ENCODE data around the gene PAX7.

The PAX7 gene

GRCh38 chr1:18641005-18641941 is 10.6 kb downstream of the PAX7 start:
- no peak for DNase-seq (ENCODE audit: low spot score)

- no peak for DNase-seq (ENCODE audit: low spot score)
Observed at GRCh38 chr1:18642278-18643095, 11.8 kb downstream of the PAX7 start.

DNA sequence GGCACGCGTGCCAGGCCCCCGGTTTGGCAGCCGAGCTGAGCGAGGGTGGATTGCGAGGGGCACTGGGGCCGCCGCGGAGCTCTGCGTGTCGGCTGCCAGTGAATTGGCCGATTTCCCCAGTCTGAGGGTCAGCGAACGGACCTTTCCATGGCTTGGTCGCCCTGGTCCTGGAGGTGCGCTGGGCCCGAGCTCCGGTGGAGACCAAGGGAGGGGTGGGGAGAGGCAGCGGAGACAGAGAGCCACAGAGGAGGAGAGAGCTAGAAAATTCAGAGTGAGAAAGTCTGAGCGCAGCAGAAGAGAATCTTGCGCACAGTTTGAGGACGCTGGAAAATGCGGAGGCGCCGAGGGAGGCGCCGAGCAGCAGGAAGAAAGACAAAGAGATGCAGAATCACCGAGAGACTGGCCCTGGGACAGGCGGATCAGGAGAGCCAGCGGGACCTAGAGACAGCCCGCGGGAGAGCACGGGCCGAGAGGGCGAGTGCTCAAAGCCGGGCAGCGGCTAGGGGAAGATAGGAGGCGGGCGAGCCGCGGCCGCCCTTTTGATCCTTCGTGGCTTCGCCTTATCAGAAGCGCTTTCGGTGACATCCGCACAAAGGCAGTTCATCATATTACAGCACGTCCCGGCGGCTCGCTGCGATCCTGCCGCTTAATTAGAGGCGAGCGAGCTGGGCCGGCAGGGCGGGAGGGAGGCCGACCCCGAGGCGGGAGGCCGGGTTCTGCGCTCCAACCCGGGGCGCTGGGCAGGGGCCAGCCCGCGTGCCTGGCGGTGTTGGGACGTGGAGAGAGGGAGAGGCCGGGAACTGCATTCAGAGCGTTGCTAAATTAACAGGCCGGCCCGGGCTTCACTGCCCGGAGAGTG is 12.7 kb downstream of the PAX7 start:
- no peak for DNase-seq (ENCODE audit: low spot score)

DNA sequence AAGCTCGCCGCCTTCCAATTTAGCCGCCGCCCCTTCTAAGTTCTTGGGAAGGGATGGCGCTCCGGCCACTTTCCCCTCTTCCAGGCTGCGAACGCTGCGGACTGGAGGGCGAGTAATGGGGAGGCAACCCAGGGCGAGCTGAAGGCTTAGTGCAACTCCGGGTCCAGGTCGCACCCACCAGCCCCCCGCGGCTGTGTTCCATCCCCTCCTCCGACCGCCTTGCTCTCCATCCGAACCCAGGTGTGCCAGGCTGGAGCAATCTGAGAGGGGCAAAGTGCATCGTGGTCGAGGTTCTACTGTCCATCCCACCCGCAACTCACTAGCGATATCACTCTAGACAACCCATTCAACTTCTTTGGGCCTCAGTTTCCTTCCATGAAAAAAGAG is 13.4 kb downstream of the PAX7 start:
- DNase-seq (ENCODE audit: low spot score), result no peak

GRCh38 chr1:18644446-18644845 is 13.8 kb downstream of the PAX7 start:
- DNase-seq (ENCODE audit: low spot score), result no peak

GRCh38 chr1:18644973-18645746 is 14.5 kb downstream of the PAX7 start:
- DNase-seq (ENCODE audit: low spot score), result no peak

GRCh38 chr1:18645747-18646090 is 15.1 kb downstream of the PAX7 start:
- DNase-seq (ENCODE audit: low spot score), result no peak

DNA sequence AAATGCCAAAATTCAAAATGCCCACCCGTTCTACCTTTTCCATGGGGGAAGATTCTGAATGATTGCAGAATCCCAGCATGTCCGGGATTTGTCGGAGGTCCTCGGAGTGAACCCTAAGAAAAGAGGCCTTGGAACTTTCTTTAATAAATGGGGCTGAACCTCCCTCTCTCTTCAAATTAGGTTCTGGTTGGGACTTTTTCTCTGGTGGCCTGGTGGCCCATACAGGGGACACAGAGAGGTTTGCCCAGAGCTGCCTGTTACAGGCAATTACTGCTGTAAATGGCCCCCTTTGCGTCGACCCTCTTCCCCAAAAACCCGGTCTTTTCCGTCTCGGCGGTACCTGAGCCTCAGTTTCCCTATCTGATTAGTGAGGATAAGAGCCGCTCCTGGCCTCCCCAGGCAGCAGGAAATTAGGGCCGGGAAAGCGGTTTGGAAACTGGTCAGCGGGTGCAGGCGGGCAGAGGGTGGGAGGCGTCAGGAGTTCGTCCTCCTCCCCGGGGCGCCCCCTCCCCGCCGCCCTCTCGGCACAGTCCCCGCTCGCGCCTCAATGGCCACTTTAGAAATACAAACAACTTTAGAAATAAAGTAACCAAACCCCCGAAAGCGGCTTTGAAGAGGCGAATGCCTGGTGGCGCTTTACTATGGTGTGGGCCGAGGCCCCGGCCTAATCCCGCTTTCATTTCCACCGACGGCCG is 15.6 kb downstream of the PAX7 start:
- no peak for DNase-seq (ENCODE audit: low spot score)

DNA sequence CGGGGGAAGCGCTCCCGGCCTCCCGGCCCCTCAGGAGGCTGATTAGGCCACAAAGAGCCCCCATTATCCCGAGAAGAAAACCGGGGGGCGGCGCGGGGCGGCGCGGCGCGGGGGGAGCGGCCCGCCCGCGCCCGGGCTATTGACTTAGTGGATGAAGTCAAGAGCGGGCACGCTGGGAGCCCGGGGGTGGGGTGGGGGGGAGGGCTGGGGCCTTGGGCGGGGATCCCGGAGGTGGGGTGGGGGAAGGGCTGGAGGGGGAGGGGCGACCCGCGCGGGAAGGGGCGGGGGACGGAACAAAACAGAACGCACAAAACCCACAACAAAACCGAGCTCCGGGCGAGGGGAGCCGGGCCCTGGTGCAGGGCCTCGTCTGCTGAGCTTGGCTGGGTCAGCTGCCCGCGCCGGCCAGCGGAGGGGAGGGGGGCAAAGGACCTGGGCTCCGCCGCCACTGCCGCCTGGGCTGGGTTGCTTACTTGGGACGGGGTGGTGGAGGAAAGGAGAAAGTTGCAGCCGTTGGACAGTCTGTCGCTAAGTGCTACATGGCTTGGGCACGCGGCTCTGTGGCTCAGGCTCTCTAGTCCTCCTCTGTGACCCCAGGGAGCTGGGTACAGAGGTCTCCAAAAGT is 16.3 kb downstream of the PAX7 start:
- no peak for DNase-seq (ENCODE audit: low spot score)

GRCh38 chr1:18647681-18648214 is 17.1 kb downstream of the PAX7 start:
- no peak for DNase-seq (ENCODE audit: low spot score)

GRCh38 chr1:18649693-18650370 is 19.2 kb downstream of the PAX7 start:
- DNase-seq (ENCODE audit: low spot score), result no peak

DNA sequence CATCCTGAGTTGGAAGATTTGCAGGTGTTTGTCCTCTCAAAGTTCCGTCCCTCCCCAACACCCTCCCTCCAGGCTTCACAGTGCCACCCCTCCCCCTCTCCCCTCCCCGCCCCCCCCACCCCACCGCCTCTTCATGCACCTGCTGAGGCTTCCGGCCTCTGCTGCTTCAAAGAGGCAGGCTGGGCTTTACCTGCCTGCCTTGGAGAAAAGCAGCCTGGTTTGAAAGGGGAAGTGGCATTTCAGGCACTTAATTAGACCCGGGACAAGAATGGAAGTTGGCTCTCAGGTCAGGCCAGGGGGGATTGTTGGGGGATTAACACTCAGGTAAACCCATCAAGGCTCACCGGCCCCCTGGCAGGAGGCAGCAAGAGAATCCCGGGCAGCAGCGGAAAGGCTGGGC is 21.1 kb downstream of the PAX7 start:
- no peak for DNase-seq (ENCODE audit: low spot score)

DNA sequence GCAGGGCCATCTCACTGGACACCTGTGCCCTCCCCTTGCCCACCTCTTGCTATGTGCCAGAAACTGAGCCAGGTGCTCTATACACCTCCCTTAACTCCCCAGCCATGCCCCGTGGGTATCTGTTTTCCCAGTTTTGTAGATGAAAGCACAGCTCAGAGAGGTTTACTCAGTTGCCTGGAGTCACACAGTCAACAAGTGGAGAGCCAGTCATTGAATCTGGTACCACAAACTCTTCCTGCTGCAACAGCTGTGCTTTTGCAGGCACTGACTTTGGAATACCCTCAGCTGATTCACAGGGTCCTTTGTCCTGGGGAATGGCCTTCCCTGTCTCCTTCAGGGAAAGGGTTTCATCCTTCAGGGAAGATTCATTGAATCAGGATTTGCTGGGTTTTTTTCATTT is 22.1 kb downstream of the PAX7 start:
- DNase-seq (ENCODE audit: low spot score), result no peak

- no peak for DNase-seq (ENCODE audit: low spot score)
Observed at GRCh38 chr1:18653367-18653766, 22.7 kb downstream of the PAX7 start.

GRCh38 chr1:18653916-18654315 is 23.3 kb downstream of the PAX7 start:
- no peak for DNase-seq (ENCODE audit: low spot score)

DNA sequence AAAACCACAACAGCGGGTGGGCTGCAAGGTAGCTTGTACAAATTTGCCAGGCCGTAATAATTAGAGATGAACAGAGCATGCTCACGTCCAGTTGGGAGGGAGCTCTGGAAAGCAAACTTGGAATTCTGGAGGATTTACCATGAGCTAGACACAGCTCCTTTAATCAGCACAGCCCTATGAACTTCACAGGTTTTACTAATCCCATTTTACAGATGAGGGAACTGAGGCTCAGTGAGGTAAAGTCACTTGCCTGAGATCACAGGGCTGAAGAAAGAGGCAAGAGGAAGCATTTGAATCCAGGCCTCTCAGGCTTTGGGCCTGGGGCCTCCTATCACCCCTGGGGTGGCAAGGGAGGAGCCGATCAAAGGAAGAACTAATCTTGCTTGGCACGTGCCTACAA is 24.0 kb downstream of the PAX7 start:
- DNase-seq (ENCODE audit: low spot score), result no peak

GRCh38 chr1:18657506-18658201 is 27.0 kb downstream of the PAX7 start:
- DNase-seq (ENCODE audit: low spot score), result no peak

- no peak for DNase-seq (ENCODE audit: low spot score)
Observed at GRCh38 chr1:18658831-18659230, 28.2 kb downstream of the PAX7 start.
